Right atrium auricular region (tissue), 2 donors: ENCODE data around the gene LRRC55. TPM values are rescaled to one million over a fixed set of nuclear protein-coding genes. Genes with fewer than 3 reads are reported as not detected.

Experiments
- DNase-seq: peaks from one replicate; pipeline ENCODE4 v3.0.0-alpha.2; 2019; ENCODE audit warnings: low spot score
- H3K27ac ChIP-seq, 2 donors: fragments of 200-600 bp; sonication (generic); 1 replicate in 1 of 2; 2 replicates in 1 of 2; pipeline ENCODE4 v1.5.1; 2016 to 2019
- H3K27me3 ChIP-seq, 2 donors: fragments of 200-600 bp; sonication (generic); one replicate each; pipeline versions ENCODE4 v1.5.1 to v1.6.0; 2017 to 2019
- H3K36me3 ChIP-seq: fragments of 200-600 bp; sonication (generic); one replicate; pipeline ENCODE4 v1.5.1; 2016
- H3K4me1 ChIP-seq, 2 donors: fragments of 200-600 bp; sonication (generic); one replicate each; pipeline versions ENCODE4 v1.5.1 to v1.6.0; 2017 to 2019
- H3K4me3 ChIP-seq, 2 donors: fragments of 200-600 bp; sonication (generic); 1 replicate in 1 of 2; 2 replicates in 1 of 2; pipeline ENCODE4 v1.5.1; 2017 to 2019; ENCODE audit warnings: mild to moderate bottlenecking in 1 of 2, moderate library complexity in 1 of 2
- H3K9me3 ChIP-seq, 2 donors: fragments of 200-600 bp; sonication (generic); one replicate each; pipeline ENCODE4 v1.5.1; 2019
- CTCF ChIP-seq, 2 donors: fragments of 200-600 bp; sonication (generic); IDR thresholded peaks; one replicate each; pipeline ENCODE4 v1.5.1; 2019; ENCODE audit warnings: antibody characterized with exemption in 2 of 2
- total RNA-seq, 2 donors: library from RNA; depleted of rRNA; stranded (reverse); fragments of >200 nt; gene quantifications; one replicate each; pipeline ENCODE4 v1.1.0, GENCODE V29; 2016

The LRRC55 gene
- total RNA-seq, 2 donors from 2014 or later = not detected

DNA sequence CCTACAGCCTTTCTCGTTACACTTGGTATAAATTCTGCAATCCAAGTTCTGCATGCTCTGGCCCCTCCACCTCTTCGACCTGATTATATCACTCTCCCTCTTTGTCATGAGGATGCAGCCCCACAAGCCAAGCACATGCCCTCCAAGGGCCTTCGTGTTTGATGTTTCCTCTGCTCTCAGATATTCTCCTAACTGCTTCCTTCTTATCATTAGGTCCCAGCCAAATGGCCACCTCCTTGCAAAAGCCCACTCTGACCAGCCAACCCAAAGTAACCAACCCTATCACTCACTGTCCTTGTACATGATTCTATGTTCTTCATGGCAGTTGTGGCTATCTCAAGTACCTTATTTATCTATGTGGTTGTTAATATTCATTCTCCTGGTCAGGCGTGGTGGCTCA is 38.3 kb upstream of the LRRC55 start:
- no peaks in the 10 kb centered on the region for H3K4me1 ChIP-seq
- H3K27me3 ChIP-seq = no peaks in the 10 kb centered on the region
- DNase-seq = no peak
- H3K36me3 ChIP-seq = no peaks in the 10 kb centered on the region
- H3K27ac ChIP-seq = no peak overlapping the region
- no peak for TF ChIP-seq CTCF (IDR thresholded peaks at IDR 0.05)
- H3K4me3 ChIP-seq = no peak overlapping the region
- H3K9me3 ChIP-seq = no peaks in the 10 kb centered on the region

GRCh38 chr11:57144075-57144474 is 37.7 kb upstream of the LRRC55 start:
- Histone ChIP-seq H3K36me3 (no peaks in the 10 kb centered on the region), H3K27me3 (no peaks in the 10 kb centered on the region), H3K27ac (no peak overlapping the region), H3K4me3 (no peak overlapping the region), H3K9me3 (no peaks in the 10 kb centered on the region), H3K4me1 (no peaks in the 10 kb centered on the region)
- DNase-seq = no peak
- no peak for TF ChIP-seq CTCF (IDR thresholded peaks at IDR 0.05)

GRCh38 chr11:57144531-57145320 is 37.0 kb upstream of the LRRC55 start:
- TF ChIP-seq CTCF (IDR thresholded peaks at IDR 0.05) = no peak
- Histone ChIP-seq H3K4me1 (no peaks in the 10 kb centered on the region), H3K27me3 (no peaks in the 10 kb centered on the region), H3K9me3 (no peaks in the 10 kb centered on the region), H3K4me3 (no peak overlapping the region), H3K27ac (no peak overlapping the region), H3K36me3 (no peaks in the 10 kb centered on the region)
- no peak for DNase-seq

GRCh38 chr11:57146301-57146700 is 35.5 kb upstream of the LRRC55 start:
- no peak for DNase-seq
- Histone ChIP-seq H3K27me3 (no peaks in the 10 kb centered on the region), H3K36me3 (no peaks in the 10 kb centered on the region), H3K9me3 (no peaks in the 10 kb centered on the region), H3K4me1 (peaks cover 0 to 12% of the 10 kb centered on the region in 2 donors), H3K27ac (no peak overlapping the region), H3K4me3 (no peak overlapping the region)
- TF ChIP-seq CTCF (IDR thresholded peaks at IDR 0.05) = no peak

DNA sequence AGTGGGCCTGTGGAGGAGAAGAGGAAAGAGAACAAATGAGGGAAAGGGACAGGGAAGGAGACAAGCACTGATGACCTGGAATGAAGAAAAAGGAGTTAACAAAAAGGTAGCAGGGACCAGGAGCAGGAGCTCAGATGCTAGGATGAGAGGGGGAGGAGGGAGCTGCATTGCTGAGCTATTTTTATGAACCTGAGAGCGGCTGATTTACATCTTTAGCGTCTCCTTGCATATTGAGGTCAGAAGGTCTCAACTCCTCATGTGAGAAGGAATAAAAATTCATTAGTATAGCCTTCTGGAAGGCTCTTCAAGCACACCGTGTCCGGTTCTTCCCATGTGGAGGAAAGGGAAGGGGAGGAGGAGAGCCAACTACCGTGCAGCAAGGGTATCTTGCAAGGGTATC is 33.1 kb upstream of the LRRC55 start:
- H3K27ac ChIP-seq = no peak overlapping the region
- DNase-seq = no peak
- peaks cover 0 to 12% of the 10 kb centered on the region in 2 donors for H3K4me1 ChIP-seq
- H3K4me3 ChIP-seq = no peak overlapping the region
- no peak for TF ChIP-seq CTCF (IDR thresholded peaks at IDR 0.05)
- no peaks in the 10 kb centered on the region for H3K9me3 ChIP-seq
- H3K36me3 ChIP-seq = no peaks in the 10 kb centered on the region
- H3K27me3 ChIP-seq = no peaks in the 10 kb centered on the region

DNA sequence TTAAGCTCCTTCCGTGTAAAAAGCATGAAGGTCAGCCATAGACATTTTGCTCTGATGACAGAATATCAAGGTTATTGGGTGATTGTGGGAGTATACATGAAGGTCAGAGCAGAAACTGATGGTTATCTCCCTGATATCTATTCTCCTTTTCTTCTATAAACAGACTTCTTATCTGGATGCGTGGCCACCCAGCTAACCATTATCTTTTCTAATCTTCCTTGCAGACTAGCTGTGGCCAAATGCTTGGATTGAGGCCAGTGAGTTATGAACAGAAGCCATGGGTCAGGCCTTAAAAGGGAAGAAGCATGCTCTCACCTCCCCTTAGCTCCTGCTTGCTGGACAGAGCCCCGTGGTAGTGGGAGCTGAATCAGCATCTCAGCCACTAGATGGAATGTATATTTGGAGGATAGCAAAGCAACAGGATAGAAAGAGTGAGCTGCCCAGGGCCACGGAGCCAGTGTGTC is 31.3 kb upstream of the LRRC55 start:
- no peak overlapping the region for H3K27ac ChIP-seq
- H3K9me3 ChIP-seq = no peaks in the 10 kb centered on the region
- H3K4me3 ChIP-seq = no peak overlapping the region
- peaks cover 0 to 12% of the 10 kb centered on the region in 2 donors for H3K4me1 ChIP-seq
- no peak for TF ChIP-seq CTCF (IDR thresholded peaks at IDR 0.05)
- no peaks in the 10 kb centered on the region for H3K36me3 ChIP-seq
- H3K27me3 ChIP-seq = no peaks in the 10 kb centered on the region
- DNase-seq = no peak
